SK-N-SH treated with all-trans-retinoic acid at 6 μM for 48 hours (cell line): ENCODE data around the gene OTOA.
"Not testable (repeated sequence)": the region's sequence is repeated elsewhere in the genome, so short reads cannot be mapped to it uniquely, and the experiment has no call there.

Source experiments
- ATAC-seq: fragments of 200-7000 bp; cut with Tn5 transposase; 3 replicates; pipeline ENCODE4 v1.9.1; 2020; ENCODE audit warnings: mild to moderate bottlenecking, moderate library complexity
- ARNTL ChIP-seq: fragments of 450-650 bp; formaldehyde crosslinking; IDR thresholded peaks from 2 replicates; pipeline ENCODE4 v1.5.0; 2020; ENCODE audit warnings: low read depth, mild to moderate bottlenecking, moderate library complexity, borderline replicate concordance
- BACH2 ChIP-seq: fragments of 250-450 bp; sonication (Bioruptor Pico); IDR thresholded peaks from 2 replicates; pipeline ENCODE4 v1.9.0; 2021; ENCODE audit warnings: mild to moderate bottlenecking, borderline replicate concordance
- GLIS3 ChIP-seq: fragments of 250-450 bp; sonication (Bioruptor Pico); IDR thresholded peaks from 2 replicates; pipeline ENCODE4 v1.5.0; 2020; ENCODE audit warnings: mild to moderate bottlenecking, moderate library complexity
- ISL1 ChIP-seq: fragments of 250-450 bp; sonication (Bioruptor Pico); IDR thresholded peaks from 2 replicates; pipeline ENCODE4 v2.1.2; 2022; ENCODE audit warnings: mild to moderate bottlenecking, moderate library complexity
- OSR1 ChIP-seq: fragments of 250-450 bp; sonication (Bioruptor Pico); IDR thresholded peaks from 2 replicates; pipeline ENCODE4 v1.8.0; 2022; ENCODE audit warnings: moderate library complexity, mild to moderate bottlenecking, inconsistent platforms
- PPARA ChIP-seq: fragments of 250-450 bp; sonication (Bioruptor Pico); IDR thresholded peaks from 2 replicates; pipeline ENCODE4 v1.5.0; 2020; ENCODE audit warnings: mild to moderate bottlenecking, borderline replicate concordance
- SNAI2 ChIP-seq: fragments of 250-450 bp; sonication (Bioruptor Pico); IDR thresholded peaks from 2 replicates; pipeline ENCODE4 v1.5.0; 2020; ENCODE audit warnings: mild to moderate bottlenecking, moderate library complexity
- ZC3H10 ChIP-seq: fragments of 250-450 bp; sonication (Bioruptor Pico); IDR thresholded peaks from 2 replicates; pipeline ENCODE4 v1.5.1; 2021; ENCODE audit warnings: mild to moderate bottlenecking, moderate library complexity
- ZNF565 ChIP-seq: fragments of 450-650 bp; formaldehyde crosslinking; conservative IDR thresholded peaks from 2 replicates; pipeline ENCODE4 v1.5.0; 2020; ENCODE audit warnings: low read depth, mild to moderate bottlenecking, moderate library complexity
- ZNF70 ChIP-seq: fragments of 450-650 bp; formaldehyde crosslinking; IDR thresholded peaks from 2 replicates; pipeline ENCODE4 v1.5.0; 2020; ENCODE audit warnings: mild to moderate bottlenecking, moderate library complexity
- TF ChIP-seq, protein P1 (sequence below): fragments of 250-450 bp; sonication (Bioruptor Pico); IDR thresholded peaks from 2 replicates; pipeline ENCODE4 v1.5.0; 2020; ENCODE audit warnings: mild to moderate bottlenecking, moderate library complexity
- TF ChIP-seq, protein P2 (sequence below): fragments of 250-450 bp; sonication (Bioruptor Pico); IDR thresholded peaks from 2 replicates; pipeline ENCODE4 v1.8.0; 2021; ENCODE audit warnings: low read depth, mild to moderate bottlenecking, moderate library complexity, borderline replicate concordance
- TF ChIP-seq, protein P3 (sequence below): fragments of 250-450 bp; sonication (Bioruptor Pico); IDR thresholded peaks from 2 replicates; pipeline ENCODE4 v1.5.1; 2021; ENCODE audit warnings: mild to moderate bottlenecking, moderate library complexity
- TF ChIP-seq, protein P4 (sequence below): fragments of 250-450 bp; sonication (Bioruptor Pico); IDR thresholded peaks from 2 replicates; pipeline ENCODE4 v1.8.0; 2020; ENCODE audit warnings: mild to moderate bottlenecking, moderate library complexity, borderline replicate concordance
- TF ChIP-seq, protein P5 (sequence below): fragments of 250-450 bp; sonication (Bioruptor Pico); IDR thresholded peaks from 2 replicates; pipeline ENCODE4 v1.5.1; 2020; ENCODE audit warnings: low read depth, mild to moderate bottlenecking, moderate library complexity

Gene OTOA

DNA sequence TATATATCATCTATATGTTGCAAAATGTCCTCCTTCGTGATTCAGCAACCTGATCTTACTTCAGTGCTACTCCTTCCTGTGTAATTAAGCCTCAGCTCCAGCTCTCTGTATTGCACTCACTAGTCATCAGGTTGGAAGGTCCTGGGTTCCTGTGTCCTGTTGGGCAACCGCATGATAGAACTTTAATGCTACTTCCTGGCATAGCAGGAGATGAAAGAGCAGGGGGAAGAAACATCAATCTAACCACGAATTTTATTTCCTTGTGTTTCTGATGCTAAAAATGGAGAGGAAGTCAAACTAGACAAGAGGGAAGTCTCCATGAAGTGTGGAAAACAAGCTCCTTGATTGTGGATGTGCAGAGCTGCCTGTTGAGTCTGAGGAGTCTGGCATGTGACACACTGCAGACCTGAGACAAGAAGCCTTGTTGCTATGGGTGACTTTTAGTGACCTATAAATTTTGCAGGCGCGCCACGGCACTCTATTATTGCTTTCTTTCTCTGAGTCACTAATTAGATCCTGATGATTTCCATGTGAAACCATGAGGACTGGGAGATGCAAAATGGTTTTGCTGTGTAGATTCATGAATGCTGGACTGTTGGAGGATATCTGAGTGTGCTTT lies 37.0 kb upstream of the OTOA start (continued):
- TF ChIP-seq, protein P1, sequence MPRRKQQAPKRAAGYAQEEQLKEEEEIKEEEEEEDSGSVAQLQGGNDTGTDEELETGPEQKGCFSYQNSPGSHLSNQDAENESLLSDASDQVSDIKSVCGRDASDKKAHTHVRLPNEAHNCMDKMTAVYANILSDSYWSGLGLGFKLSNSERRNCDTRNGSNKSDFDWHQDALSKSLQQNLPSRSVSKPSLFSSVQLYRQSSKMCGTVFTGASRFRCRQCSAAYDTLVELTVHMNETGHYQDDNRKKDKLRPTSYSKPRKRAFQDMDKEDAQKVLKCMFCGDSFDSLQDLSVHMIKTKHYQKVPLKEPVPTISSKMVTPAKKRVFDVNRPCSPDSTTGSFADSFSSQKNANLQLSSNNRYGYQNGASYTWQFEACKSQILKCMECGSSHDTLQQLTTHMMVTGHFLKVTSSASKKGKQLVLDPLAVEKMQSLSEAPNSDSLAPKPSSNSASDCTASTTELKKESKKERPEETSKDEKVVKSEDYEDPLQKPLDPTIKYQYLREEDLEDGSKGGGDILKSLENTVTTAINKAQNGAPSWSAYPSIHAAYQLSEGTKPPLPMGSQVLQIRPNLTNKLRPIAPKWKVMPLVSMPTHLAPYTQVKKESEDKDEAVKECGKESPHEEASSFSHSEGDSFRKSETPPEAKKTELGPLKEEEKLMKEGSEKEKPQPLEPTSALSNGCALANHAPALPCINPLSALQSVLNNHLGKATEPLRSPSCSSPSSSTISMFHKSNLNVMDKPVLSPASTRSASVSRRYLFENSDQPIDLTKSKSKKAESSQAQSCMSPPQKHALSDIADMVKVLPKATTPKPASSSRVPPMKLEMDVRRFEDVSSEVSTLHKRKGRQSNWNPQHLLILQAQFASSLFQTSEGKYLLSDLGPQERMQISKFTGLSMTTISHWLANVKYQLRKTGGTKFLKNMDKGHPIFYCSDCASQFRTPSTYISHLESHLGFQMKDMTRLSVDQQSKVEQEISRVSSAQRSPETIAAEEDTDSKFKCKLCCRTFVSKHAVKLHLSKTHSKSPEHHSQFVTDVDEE (CRISPR knock-in tag): peak; percentile 27; the same call in 1 of the 2 replicates

DNA sequence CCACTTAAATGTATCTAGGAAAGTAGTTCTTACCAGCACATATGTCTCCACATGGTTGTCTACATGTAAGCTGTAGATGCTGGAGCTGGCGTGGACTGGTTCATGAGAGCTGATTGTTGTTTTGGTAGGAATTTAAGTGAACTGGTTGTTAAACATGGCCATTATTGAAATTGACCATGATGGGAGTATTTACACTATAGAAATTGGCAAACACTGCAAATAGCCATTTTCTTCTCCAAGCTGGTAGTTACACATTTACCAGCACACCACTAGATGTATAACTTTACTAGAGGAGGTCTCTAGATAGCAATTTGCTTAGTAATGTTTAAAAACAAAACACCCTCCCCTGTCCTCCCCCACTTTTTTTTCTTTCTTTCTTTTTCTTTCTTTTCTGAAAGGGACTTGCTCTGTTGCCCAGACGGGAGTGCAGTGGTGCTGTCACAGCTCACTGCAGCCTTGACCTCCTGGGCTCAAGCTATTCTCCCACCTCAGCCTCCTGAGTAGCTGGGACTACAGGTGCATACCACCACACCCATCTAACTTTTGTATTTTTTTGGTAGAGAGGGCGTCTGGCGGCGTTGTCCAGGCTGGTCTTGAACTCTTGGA lies 35.5 kb upstream of the OTOA start:
- no peak for TF ChIP-seq ISL1 (CRISPR knock-in tag)
- TF ChIP-seq, protein P2, sequence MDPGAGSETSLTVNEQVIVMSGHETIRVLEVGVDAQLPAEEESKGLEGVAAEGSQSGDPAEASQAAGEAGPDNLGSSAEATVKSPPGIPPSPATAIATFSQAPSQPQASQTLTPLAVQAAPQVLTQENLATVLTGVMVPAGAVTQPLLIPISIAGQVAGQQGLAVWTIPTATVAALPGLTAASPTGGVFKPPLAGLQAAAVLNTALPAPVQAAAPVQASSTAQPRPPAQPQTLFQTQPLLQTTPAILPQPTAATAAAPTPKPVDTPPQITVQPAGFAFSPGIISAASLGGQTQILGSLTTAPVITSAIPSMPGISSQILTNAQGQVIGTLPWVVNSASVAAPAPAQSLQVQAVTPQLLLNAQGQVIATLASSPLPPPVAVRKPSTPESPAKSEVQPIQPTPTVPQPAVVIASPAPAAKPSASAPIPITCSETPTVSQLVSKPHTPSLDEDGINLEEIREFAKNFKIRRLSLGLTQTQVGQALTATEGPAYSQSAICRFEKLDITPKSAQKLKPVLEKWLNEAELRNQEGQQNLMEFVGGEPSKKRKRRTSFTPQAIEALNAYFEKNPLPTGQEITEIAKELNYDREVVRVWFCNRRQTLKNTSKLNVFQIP (CRISPR knock-in tag): no peak
- TF ChIP-seq ZC3H10 (CRISPR knock-in tag): no peak
- no peak for TF ChIP-seq ZNF70
- TF ChIP-seq, protein P3, sequence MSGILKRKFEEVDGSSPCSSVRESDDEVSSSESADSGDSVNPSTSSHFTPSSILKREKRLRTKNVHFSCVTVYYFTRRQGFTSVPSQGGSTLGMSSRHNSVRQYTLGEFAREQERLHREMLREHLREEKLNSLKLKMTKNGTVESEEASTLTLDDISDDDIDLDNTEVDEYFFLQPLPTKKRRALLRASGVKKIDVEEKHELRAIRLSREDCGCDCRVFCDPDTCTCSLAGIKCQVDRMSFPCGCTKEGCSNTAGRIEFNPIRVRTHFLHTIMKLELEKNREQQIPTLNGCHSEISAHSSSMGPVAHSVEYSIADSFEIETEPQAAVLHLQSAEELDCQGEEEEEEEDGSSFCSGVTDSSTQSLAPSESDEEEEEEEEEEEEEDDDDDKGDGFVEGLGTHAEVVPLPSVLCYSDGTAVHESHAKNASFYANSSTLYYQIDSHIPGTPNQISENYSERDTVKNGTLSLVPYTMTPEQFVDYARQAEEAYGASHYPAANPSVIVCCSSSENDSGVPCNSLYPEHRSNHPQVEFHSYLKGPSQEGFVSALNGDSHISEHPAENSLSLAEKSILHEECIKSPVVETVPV (CRISPR knock-in tag): no peak
- TF ChIP-seq SNAI2: no peak
- TF ChIP-seq, protein P4, sequence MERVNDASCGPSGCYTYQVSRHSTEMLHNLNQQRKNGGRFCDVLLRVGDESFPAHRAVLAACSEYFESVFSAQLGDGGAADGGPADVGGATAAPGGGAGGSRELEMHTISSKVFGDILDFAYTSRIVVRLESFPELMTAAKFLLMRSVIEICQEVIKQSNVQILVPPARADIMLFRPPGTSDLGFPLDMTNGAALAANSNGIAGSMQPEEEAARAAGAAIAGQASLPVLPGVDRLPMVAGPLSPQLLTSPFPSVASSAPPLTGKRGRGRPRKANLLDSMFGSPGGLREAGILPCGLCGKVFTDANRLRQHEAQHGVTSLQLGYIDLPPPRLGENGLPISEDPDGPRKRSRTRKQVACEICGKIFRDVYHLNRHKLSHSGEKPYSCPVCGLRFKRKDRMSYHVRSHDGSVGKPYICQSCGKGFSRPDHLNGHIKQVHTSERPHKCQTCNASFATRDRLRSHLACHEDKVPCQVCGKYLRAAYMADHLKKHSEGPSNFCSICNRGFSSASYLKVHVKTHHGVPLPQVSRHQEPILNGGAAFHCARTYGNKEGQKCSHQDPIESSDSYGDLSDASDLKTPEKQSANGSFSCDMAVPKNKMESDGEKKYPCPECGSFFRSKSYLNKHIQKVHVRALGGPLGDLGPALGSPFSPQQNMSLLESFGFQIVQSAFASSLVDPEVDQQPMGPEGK (CRISPR knock-in tag): no peak
- no peak for TF ChIP-seq ARNTL (CRISPR knock-in tag)
- no peak for TF ChIP-seq ZNF565 (CRISPR knock-in tag)
- no peak for TF ChIP-seq GLIS3 (CRISPR knock-in tag)
- no peak for TF ChIP-seq PPARA (CRISPR knock-in tag)
- TF ChIP-seq, protein P1 (CRISPR knock-in tag): no peak
- no peak for TF ChIP-seq OSR1 (CRISPR knock-in tag)
- TF ChIP-seq BACH2 (CRISPR knock-in tag): no peak
- ATAC-seq: no peak

DNA sequence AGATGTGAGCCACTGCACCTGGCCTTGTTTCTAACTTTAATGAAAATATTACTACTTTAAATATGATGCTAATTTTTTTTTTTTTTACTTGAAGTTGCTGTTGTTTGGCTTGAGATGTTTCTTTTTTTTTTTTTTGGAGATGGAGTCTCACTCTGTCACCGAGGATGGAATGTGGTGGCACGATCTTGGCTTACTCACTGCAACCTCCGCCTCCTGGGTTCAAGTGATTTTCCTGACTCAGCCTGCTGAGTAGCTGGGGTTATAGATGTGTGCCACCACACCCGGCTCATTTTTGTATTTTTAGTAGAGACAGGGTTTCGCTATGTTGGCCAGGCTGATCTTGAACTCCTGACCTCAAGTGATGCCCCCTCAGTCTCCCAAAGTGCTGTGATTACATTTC lies 35.0 kb upstream of the OTOA start:
- TF ChIP-seq ARNTL (CRISPR knock-in tag) (no peak), ZNF70 (no peak), GLIS3 (CRISPR knock-in tag) (no peak), BACH2 (CRISPR knock-in tag) (no peak), ZNF565 (CRISPR knock-in tag) (no peak), ZC3H10 (CRISPR knock-in tag) (no peak), PPARA (CRISPR knock-in tag) (no peak)
- TF ChIP-seq, protein P5, sequence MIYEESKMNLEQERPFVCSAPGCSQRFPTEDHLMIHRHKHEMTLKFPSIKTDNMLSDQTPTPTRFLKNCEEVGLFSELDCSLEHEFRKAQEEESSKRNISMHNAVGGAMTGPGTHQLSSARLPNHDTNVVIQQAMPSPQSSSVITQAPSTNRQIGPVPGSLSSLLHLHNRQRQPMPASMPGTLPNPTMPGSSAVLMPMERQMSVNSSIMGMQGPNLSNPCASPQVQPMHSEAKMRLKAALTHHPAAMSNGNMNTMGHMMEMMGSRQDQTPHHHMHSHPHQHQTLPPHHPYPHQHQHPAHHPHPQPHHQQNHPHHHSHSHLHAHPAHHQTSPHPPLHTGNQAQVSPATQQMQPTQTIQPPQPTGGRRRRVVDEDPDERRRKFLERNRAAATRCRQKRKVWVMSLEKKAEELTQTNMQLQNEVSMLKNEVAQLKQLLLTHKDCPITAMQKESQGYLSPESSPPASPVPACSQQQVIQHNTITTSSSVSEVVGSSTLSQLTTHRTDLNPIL (CRISPR knock-in tag): no peak
- ATAC-seq: no peak

DNA sequence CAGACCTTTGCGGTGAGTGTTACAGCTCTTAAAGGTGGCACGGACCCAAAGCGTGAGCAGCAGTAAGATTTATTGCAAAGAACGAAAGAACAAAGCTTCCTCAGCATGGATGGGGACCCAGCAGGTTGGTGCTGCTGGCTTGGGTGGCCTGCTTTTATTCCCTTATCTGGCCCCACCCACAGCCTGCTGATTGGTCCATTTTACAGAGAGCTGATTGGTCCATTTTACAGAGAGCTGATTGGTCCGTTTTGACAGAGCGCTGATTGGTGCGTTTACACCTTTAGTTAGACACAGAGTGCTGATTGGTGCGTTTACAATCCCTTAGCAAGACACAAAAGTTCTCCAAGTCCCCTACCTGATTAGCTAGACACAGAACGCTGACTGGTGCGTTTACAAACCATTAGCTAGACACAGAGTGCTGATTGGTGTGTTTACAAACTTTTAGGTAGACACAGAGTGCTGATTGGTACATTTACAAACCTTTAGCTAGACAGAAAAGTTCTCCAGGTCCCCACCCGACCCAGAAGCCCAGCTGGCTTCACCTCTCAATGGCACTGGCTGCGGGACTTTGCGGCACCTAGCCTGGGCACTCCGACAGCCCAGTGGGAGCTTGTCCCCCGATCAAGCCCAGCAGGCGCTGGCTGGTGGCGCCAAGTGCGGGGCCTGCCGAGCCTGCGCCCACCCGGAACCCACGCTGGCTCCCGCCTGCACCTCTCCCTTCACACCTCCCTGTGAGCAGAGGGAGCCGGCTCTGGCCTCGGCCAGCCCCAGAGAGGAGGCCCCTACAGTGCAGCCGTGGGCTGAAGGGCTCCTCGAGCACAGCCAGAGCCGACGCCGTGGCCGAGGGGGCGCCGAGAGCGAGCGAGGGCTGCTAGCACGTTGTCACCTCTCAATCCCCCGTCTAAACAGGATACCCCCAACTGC lies 33.9 kb upstream of the OTOA start:
- not testable (repeated sequence) for ATAC-seq

DNA sequence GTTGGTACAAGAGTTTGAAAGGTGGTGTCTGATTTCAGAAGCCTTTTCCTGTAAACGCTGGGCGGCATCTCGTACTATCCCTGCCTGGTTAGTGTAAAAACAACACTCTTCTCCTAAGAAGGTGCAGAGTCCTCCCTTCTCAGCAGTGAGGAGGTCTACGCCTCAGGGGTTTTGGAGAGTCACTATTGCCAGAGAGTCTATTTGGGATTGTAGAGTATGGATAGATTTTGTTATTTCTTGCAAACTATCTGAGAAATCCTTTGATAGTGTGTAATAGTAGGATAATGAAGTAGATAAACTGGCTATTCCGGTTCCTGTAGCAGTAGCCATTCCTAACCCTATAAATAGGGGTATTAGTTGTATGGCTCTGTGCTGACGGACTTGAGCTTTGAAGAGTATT lies 32.9 kb upstream of the OTOA start:
- not testable (repeated sequence) for ATAC-seq

DNA sequence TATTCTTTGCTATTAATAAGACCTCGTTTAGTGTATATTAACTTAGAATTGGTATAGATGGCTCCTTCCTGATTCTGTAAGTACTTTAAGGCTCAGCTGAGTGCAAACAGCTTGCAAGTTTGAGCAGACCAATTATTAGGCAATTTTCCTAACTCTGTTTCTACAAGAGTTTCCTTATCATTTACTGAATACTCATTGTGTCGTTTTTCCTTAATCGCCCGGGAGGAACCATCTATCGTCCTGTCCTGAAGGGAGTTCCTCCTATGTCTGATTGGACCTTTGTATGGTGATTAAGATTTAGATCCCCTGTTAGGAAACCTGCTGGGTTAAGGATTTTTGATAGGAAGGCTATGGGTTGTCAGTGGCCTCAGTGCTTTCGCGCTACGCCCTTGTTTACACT lies 32.4 kb upstream of the OTOA start:
- not testable (repeated sequence) for ATAC-seq
